ENCODE data around the gene GGTLC1.
"Not testable (repeated sequence)": the region's sequence is repeated elsewhere in the genome, so short reads cannot be mapped to it uniquely, and the experiment has no call there.

GGTLC1 gene

DNA sequence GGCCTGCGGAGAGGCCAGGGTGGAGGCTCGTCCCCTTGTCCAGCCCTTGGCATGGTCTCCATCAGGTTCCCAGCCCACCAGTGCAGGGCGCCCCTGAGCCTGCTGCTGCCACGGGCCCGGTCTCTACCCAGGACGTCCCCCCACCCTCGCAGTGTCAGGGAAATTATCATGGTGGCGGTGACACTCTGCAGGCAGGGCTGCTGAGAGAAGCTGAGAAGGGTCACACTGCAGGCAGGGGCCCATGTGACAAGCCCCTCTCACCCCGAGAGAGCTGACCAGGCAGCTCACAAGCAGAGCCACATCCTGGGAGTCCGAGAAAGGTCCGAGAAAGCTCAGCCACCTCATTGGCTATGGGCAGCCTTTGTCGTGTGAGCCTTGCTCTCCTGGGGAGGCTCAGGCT, 4.9 kb upstream of the GGTLC1 start:
- not testable (repeated sequence) for FAIRE-seq

DNA sequence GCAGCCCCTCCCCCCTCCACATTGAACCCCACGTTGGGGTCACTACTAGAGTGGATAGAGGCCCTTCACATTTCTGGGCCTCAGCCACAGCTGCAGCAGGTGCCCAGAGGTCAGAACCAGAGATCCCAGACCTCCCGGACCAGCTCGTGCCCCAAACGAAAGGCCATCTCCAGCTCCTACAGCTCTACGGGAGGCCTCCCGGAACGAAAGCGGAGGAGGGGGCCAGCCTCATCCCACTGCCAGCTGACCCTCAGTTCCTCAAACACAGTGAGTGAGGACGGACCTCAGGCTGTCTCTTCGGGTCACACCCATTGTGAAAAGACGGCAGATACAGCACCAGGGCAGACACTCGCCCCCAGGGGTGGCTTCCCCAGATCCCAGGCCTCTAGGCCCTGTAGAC, 1.7 kb upstream of the GGTLC1 start:
- not testable (repeated sequence) for FAIRE-seq

DNA sequence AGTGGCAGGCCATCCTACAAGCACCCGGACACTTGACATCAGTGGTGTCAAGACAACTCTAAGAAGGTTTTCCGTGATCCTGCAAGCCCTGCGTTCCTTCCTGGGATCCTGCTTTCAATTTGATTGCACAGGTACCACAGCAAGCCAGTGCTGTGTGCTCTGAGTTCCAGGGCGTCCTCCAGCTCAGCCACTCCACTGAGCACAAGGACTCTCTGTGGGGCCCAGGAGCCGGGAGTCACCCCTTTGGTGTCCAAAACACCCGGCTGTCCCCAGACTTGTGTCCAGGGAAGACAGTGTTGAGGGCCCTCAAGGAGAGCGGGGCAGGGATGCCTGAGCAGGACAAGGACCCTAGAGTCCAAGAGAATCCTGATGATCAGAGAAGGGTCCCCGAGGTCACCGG, 387 bp upstream of the GGTLC1 start:
- FAIRE-seq: not testable (repeated sequence)

- FAIRE-seq: not testable (repeated sequence)
These were observed 1.9 kb downstream of the GGTLC1 start for GRCh38 chr20:23986716-23987115.

GRCh38 chr20:23986310-23986709, 2.3 kb downstream of the GGTLC1 start:
- FAIRE-seq: not testable (repeated sequence)

GRCh38 chr20:23985790-23986225, 2.8 kb downstream of the GGTLC1 start:
- FAIRE-seq: not testable (repeated sequence)

- FAIRE-seq: not testable (repeated sequence)
These were observed 3.4 kb downstream of the GGTLC1 start for GRCh38 chr20:23985066-23985789.

DNA sequence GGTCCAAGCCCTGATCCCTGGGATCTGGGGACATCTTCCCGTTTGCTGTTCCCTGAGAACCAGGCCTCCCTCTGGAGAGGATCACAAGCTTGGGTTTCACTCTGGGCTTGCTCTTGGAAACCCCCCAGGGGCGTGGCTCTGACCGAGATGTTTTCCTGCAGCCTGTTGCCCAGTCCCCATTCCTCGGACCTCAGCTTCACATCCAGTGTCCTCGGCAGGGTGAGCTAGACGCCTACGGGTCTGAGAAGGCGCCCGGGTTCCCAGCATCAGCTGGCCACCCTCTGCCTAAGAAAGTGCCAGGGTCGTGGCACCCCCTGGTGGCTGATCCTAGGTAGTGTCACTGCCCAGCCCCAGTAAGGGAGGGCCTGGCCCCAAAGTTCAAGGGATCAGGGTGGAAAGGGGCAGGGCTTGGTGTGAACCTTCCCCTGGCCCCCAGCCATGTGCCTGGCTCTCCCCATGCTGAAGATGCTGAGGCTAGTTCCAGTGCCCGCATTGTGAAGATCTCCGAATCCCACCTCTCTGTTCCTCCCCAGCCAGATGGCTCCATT, 4.0 kb downstream of the GGTLC1 start:
- not testable (repeated sequence) for FAIRE-seq

- FAIRE-seq: not testable (repeated sequence)
These were observed 6.2 kb downstream of the GGTLC1 start for GRCh38 chr20:23982112-23983018.

DNA sequence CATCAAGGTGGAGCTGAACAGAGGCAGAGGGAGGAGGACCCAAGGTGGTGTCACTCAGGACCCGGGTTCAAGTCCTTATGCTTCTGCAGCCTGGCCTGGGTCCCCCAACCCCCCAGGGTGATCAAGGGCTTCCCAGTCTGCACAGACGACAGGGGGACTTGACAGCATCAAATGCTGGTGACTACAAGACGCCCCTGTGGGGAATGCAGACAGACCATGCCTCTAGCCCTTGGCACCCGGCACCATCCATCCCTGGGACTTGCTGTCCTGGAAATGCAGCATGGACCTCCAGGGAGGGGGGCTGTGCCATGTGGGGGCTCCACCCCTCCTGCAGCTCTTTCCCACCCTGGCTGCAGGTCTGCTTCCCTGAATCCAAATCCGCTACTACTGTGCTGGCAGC, 7.1 kb downstream of the GGTLC1 start:
- FAIRE-seq: not testable (repeated sequence)

GRCh38 chr20:23981014-23981413, 7.6 kb downstream of the GGTLC1 start:
- not testable (repeated sequence) for FAIRE-seq

GRCh38 chr20:23979899-23980811, 8.4 kb downstream of the GGTLC1 start:
- FAIRE-seq: not testable (repeated sequence)

DNA sequence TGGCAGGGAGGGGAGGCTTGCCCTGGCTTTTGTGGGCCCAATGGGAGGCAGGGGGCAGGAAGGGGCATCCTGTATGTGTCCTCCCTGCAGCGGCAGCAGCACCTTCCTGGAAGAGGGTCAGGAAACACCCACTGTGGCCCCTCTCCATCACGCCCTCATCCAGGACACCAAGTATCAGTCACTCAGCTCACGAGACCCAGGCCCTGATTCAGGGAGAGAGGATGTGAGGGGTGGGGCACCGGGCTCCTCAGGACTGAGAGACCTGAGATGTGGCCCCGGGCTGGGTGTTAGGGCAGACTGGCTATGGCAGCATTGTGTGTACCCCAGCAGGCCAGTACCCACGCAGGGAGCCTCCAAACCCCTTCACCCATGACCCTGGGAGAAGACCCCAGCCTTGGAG, 9.2 kb downstream of the GGTLC1 start:
- not testable (repeated sequence) for FAIRE-seq

DNA sequence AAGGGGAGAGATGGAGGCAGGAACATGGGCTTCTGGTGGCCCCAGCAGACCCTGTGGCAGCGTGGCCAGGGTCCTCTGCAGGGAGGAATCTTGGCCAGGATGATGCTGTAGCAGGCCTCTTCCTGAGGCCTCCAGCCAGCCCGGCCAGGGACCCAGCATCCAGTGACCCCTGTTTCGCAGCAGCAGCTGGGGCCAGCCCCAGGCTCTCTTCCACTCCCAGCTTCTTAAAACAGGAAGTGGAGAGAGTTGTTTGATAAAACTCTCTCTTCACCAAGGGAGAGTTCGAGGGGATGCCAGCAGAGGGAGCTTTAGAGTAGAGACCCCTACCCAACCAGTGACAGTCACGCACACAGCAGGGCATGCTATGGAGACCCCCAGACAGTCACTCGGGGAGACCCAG, 10.1 kb downstream of the GGTLC1 start:
- not testable (repeated sequence) for FAIRE-seq

DNA sequence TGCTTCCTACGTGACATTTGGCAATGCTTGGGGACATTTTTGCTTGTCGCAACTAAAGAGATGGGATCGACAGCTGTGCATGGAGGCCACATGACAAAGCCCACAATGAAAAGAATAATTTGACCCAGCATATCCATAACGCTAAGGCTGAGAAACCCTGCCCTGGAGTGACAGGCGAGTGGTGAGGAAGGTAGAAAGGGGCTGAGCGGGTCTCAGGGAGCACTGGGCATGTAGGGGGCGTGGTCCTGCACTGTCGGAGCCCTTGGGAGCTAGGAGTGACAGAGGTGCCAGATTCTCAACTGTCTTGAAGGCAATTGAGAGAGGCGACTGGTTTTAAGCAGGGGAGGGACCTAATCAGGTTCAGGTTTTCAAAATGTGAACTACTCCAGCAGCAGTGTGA, 13.6 kb downstream of the GGTLC1 start:
- FAIRE-seq: no peak

GRCh38 chr20:23971310-23971709, 17.3 kb downstream of the GGTLC1 start:
- no peak for FAIRE-seq

DNA sequence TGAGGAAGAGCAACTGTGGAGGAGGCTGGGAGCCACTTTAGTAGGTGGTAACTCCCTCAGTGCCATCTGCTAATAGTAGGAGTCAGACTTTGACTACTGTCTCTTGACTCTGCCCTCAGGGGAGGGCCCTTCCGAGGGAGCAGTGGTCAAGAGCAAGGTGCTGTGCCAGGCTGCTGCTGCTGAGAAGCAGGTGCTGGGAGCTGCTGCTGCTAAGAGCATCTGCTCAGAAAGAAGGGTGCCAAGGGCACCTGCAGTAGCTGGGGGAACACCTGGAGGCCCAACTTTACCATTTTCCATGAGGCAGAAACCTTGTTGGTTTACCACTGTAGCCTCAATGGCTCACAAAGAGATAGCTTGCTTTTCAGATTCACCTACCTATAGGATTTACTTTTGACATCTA, 18.5 kb downstream of the GGTLC1 start:
- no peak for FAIRE-seq

DNA sequence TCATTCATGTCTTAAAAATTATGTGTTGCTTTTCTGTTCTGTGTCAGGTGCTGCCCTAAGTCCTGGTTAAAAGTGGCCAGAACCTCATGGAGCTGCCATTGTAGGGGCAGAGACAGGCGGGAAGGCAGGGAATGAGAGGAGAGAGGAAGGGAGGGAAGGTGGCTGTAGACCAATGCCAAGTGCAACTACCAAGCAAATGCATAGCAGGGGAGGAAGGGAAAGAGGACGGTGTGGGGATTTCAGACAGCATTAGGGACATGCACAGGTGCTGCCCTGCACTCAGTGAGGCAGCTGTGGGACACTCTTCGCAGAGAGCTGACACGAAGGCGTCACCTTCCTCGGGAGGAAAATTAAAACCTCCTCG, 21.0 kb downstream of the GGTLC1 start:
- FAIRE-seq: no peak

- no peak for FAIRE-seq
These were observed 21.5 kb downstream of the GGTLC1 start for GRCh38 chr20:23966927-23967615.

- no peak for FAIRE-seq
These were observed 22.3 kb downstream of the GGTLC1 start for GRCh38 chr20:23966298-23966697.

- no peak for FAIRE-seq
These were observed 24.6 kb downstream of the GGTLC1 start for GRCh38 chr20:23963941-23964340.

GRCh38 chr20:23962272-23962671, 26.3 kb downstream of the GGTLC1 start:
- no peak for FAIRE-seq
